SH-SY5Y (cell line): ENCODE results near the gene CELA3B.

ENCODE experiments used
- GATA2 ChIP-seq: IDR thresholded peaks from 2 replicates; pipeline ENCODE4 v1.6.1; 2011; ENCODE audit warnings: mild to moderate bottlenecking, low read depth, low read length
- GATA3 ChIP-seq: IDR thresholded peaks from 2 replicates; pipeline ENCODE4 v1.6.1; 2011; ENCODE audit warnings: low read depth, mild to moderate bottlenecking, low read length, moderate library complexity

CELA3B gene

DNA sequence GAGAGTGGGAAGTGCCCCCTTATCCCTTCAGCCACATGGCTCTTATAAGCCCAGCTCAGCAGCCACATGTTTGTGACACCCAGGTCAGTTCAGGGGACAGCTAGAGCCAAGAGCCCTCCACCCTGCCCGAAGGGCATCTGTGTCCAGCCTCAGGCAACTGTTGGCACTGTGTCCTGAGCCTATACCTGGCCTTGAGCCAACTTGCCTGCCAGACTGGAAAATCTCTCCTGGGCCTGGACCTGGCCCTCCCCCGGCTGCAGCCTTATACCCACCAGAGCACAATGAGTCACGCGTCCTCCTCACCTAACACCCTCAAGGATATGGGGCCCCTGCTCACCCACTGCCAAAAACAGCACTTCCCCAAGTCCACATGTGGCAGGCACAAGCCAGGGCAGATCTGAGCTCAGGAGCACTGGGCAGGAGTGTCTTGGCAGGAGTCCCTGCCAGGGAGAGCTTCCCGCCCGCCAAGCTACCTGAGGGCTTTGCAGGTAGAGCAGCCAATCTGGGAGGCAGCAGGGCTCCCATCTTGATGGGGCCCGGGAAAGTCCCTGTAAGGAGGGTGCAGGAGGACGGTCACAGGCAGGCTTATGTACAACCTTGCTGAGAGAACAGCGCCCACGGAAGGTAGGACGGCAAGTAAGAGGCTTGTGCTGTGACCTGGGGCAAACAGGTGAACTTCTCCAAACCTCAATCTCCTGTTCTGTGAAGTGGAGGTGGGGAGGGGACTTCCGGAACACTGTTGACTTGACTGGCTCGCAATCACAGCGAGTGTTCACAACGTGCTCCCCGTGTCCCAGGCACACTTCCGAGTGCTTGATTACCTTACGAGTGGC lies 19.9 kb upstream of the CELA3B start:
- no peak for TF ChIP-seq GATA2

DNA sequence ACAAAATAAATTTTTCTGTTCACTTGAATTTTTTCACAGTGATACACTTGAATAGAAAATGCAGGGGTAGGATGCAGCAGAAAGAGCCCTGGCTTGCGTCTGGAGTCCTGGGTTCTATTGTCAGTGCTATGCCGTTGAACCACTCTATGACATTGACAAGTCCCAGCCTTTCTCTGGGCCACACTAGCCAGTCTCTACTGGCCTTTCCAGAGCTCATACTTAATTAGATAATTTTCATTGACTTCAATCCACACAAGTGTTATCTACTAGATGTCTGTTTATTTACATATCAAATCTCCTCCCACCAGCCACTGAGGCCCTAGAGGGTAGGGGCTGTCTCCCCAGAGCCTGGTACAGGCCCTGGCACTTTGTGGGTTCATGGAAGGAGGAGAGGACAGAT lies 15.5 kb upstream of the CELA3B start:
- peak; percentile 56 for TF ChIP-seq GATA2
- TF ChIP-seq GATA3 = no peak

DNA sequence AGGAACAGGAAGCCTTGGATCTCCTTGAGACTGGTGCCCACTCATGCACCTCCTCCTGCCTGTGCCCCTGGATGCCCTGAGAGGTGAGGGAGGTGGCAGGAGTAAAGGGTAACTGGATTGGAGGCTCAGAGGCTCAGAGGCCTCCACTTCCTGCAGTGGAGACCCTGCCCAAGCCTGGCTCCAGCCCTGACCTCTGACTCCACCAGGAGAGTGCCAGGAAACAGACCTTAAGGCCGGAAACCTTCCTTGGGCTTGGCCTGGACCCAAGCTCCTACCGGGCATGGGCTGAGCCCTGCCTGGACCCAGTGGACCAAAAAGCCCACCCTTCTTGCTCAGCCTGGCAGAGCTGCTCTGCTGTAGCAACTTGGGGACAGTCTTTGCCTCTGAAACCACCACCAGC lies 15.0 kb upstream of the CELA3B start:
- TF ChIP-seq GATA2 (no peak; the same call in 1 of the 2 replicates), GATA3 (no peak)

DNA sequence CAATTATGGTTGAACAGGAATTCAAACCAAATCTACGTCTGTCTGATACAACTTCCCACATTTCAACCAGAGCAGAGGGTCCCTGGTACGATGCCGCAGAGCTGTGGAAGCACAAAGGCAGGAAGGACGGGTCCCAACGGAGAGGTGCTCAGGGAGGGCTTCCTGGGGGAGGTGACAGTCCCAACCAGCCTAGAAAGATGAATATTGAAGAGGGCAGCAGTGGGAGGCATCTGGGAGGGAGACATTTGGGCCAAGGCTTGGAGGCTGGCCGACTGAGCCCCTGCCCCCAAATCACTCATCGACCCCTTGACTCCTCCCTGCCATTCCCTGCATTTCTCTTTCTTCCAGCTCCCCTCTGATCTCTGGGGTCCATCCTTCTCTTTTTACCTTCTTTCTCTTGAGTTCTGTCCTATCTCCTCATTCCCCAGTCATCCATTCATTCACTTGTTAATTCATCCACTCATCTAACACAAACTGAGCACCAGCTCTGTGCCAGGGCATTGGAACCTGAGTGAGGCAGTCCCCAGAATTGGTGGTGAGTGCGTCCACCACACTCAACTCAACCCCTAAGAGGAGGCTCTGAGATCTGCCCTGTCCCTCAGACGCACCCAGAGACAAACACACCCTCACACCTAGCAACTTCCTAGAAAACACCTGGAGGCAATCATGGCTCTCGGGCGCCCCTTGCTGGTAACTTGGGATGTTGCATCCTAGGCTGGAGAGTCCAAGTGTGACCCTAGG lies 13.2 kb upstream of the CELA3B start:
- TF ChIP-seq GATA2 (no peak), GATA3 (no peak)

DNA sequence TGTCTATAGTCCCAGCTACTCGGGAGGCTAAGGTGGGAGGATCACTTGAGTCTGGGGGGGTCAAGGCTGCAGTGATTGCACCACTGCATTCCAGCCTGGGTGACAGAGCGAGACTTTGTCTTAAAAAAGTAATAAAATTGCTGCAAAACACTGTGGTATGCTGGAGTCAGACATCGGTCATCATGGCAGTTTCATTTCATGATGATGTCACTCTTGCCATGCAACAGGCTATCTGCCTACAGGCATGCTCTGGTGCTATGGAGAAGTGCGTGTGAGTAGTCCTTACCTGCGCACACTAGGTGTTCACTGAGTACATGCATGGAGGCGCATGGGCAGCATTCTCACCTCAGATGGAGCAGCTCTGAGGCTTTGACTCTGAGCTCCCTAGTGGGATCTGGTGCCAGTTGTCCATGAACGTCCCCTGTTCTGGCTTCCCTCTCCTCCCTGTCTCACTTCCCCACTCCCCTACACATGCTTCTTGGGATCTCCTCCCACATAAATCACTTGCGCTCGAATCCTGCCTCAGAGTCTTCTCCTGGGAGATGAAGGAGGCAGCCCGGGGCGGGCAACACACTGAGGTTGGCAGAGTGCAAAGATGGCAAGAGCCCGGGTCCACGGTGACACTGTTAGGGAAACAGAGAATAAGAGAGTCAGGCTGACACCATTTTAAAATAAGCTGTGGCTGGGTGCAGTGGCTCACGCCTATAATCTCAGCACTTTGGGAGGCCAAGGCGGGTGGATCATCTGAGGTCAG lies 10.4 kb upstream of the CELA3B start:
- no peak for TF ChIP-seq GATA3
- TF ChIP-seq GATA2 = no peak

DNA sequence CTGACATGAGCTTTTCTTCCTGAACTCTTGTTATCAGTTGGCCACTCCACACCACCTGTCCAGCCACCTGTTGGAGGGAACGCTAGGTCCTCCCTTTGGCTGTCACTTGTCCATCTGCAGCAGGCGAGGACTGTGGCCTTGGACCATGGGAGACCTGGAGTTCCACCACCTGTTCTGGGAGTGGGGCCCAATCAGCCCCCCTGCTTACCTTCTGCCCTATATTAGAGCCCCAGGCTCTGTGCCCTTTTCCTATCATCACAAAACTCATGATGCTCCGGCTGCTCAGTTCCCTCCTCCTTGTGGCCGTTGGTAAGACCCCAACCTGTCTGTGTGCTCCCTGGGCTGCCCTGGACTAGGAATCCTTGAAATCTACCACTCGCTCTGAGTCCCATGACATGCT lies 24.6 kb downstream of the CELA3B start, which contains the start of gene CELA3A:
CELA3A (plus strand) TSS at position 249 of the 400 bp plus-strand sequence; CDS start at position 267, 18 bp downstream.
- TF ChIP-seq GATA3 (no peak), GATA2 (no peak)

DNA sequence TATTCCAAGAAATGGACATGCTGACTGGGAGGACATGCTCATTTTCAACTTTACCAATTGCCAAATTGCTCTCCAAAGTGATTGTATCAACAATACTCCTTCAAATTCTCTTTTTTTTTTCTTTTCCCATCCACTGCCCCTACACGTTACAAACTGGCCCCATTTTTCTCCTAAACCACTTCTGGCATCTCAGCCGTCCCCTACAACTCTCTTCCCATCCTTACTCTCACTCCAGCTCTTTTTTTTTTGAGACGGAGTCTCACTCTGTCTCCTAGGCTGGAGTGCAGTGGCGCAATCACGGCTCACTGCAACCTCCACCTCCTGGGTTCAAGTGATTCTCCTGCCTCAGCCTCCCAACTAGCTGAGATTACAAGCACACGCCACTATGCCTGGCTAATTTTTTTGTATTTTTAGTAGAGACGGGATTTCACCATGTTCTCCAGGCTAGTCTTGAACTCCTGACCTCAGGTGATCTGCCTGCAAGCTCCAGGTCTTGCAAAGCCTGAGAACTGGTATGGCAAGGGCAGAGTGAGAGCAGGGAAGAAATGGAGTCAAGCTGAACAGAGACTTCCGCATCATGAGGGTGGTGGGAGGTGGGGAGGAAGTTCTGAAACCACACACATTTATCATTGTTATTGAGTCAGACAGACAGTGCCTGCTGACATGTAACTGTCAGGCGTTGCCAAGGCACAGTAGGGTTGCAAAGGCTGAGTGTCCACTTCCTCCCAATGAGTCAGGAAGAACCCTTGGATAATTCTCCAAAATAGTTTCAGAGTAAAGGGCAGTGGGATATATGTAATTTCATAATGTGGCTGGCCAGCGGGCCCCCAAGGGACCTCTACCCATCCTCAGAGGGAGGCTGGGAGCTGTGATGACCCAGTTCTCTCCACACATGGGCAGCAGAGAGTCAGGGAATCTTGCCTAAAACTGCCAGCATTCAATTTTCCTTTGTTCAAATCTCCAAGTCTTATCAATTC lies 42.0 kb downstream of the CELA3B start:
- TF ChIP-seq GATA2 (no peak), GATA3 (no peak)

DNA sequence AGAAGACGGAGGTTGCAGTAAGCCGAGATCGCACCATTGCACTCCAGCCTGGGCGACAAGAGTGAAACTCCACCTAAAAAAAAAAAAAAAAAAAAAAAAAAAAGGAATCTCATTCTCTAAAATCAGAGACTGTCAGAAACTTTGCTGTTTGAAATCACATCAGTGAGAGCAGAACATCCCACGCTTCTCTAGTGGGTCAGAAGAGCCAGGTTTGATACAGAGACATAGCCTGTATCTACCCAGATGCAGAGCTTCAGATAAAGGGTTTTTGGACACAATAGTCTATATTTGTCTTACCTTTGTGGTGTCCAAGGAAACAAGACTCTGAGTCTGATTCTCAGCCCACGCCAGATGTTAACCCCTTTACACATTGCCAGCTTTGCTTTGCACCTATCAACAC lies 44.2 kb downstream of the CELA3B start:
- no peak for TF ChIP-seq GATA3
- TF ChIP-seq GATA2 = no peak

DNA sequence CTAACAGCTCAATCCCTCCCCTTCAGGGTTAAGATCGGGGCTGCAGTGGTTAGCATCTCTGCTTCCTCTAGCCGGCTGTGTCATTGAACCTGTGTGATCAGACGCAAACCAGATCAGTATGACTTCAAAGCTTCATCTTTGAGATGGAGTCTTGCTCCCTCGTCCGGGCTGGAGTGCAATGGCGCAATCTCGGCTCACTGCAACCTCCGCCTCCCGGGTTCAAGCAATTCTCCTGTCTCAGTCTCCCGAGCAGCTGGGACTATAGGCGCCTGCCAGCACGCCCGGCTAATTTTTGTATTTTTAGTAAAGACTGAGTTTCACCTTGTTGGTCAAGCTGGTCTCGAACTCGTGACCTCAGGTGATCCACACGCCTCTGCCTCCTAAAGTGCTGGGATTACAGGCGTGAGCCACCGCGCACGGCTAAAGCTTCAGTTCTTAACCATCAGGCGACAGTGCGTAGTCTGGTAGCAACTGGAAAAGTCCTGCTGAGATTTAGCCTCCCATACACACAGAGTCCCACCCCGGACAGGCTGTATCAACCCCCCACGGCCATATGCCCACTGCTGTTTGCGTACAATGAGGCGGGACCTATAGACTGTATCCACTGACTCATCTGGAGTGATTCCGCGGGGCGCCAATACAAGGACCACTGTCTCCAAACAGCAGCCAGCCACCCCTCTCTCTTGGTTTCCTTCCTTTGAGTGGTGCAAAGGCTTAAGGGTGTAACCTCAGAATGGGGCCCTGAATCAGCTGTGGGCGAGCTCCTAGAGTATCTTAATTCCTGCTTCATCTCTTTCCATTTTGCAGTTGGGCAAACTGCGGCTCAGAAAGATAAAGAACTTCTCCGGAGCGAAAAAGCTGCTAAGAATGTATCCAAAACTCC lies 47.9 kb downstream of the CELA3B start:
- TF ChIP-seq GATA3 (no peak), GATA2 (peak; percentile 27)

DNA sequence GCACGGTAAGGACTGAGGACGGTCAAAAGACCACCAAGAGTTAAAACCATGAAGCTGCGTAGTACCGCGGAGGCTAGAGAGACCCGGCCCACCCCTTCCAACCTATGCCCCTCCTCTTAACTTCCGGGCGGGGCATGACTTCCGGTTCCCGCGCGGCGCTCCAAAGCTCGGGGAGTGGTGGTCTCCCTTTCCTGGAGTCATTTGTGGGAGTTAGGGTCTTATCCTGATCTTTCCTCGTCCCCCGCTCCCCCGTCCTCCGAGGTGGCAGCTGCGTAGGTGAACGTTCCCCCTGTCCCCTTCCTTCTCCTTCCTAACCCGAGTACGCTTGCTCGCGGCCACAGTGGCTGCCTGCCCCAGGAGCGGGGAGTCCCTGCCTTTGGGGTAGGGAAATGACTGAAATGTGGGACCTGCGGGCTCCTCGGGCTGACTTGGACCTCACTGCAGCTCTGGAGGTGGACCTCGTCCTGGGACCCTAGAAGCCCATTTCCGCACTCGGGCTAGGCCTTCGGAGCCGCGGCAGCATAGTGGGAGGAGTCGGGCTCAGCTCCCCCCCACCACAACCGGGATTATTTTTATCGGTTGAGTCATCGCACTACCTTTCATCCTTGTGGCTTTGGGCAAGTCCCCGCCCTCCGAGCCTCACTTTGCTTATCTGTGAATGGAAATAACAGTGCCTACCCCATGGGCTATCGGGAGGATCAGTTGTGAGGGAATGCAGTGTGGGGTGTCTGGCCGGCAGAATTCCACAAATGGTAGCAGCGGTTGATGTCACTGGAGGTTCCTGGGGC lies 48.7 kb downstream of the CELA3B start:
- TF ChIP-seq GATA3 = no peak; the same call in 1 of the 2 replicates
- TF ChIP-seq GATA2 = peak; percentile 87

DNA sequence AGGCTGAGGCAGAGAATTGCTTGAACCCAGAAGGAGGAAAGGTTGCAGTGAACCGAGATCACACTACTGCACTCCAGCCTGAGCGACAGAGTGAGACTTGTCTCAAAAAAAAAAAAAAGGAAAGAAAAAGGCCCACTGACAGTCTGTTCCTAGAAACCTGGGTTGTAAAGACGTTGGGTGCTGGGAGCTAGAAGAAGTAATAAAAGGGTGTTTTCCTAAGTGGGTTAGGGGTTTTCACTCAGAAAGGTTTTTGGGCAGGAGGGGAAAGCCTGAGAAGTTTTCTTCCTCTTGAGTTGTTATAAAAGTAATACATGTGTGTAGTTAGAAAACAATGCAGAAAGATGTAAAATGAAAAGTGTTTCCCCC lies 50.1 kb downstream of the CELA3B start:
- TF ChIP-seq GATA2 = no peak
- TF ChIP-seq GATA3 = no peak

DNA sequence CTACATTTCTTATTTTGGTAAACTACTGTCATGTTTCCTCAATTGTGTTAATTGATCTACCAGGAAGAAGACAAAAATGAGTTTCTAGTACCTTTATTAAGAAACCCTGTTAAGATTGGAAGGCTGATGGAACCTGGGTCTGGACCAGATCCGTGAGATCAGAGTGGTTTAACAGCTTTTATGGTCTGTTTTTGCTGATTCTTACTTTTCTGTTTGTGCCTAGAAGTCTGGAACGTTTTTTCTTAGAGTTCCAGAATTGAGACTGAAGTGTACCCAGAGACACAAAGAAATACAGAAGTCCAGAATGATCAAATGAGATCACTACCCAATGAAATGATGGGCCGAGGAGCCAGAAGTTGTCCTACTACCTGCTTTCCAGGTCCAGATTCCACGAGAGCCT lies 53.2 kb downstream of the CELA3B start:
- no peak for TF ChIP-seq GATA2
- TF ChIP-seq GATA3 = no peak
